ENCODE measurements around the gene SERGEF.

- TF ChIP-seq CTCF (IDR thresholded peaks at IDR 0.05) (no peak), TFCP2L1 (CRISPR knock-in tag; IDR thresholded peaks at IDR 0.05) (no peak)
These were observed 202.8 kb downstream of the SERGEF start for GRCh38 chr11:17810041-17810440.

Measured in A549 (cell line).